Activated CD4-positive, alpha-beta T cell treated with anti-CD3 and anti-CD28 coated beads for 48 hours (primary cell): ENCODE data around the gene RAB31.

ENCODE experiments used
- DNase-seq: peaks from one replicate; pipeline ENCODE4 v3.0.0-alpha.2; 2020

RAB31 gene

GRCh38 chr18:9694952-9695495, 13.1 kb upstream of the RAB31 start:
- no peak for DNase-seq

DNA sequence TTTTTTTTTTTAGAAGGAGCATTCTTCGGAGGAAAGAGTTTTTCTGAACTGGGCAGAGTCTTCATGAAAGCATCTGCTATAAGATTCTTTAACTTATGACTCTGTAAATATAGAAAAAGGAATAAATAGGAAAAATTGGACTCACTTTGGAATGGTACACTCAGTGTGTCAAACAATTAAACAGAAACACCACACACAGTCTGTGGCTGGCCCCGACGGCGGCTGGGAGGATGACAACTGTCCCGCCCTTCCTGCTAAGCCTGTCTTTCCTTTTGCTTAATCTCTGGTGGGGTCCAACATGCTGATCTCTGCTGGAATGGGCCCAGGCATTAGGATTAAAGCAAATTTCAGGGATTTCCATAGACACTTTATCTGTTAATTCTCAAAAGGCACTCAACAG, 12.5 kb upstream of the RAB31 start:
- DNase-seq: no peak

DNA sequence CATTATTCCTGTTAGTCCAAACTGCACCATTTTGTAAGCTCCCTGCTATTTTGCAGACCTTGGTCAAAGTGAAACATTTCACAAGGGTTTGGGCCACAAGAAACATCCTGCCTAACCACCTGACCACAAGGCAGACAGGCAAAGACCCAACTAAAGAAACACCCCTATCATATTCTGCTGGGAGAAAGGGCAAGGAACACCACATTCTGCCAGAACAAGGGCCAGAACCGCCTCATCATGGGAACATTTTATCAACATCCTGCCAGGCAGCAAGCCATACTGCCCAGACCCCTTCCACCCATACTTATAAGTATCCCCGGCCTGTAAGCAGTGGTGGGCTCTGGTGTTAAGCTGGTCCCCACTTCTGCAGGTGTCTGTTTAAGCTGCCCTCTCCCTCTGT, 12.0 kb upstream of the RAB31 start:
- DNase-seq: no peak

- DNase-seq: no peak
Observed at GRCh38 chr18:9696701-9697100, 11.4 kb upstream of the RAB31 start.

GRCh38 chr18:9697121-9697520, 11.0 kb upstream of the RAB31 start:
- no peak for DNase-seq

- no peak for DNase-seq
Observed at GRCh38 chr18:9698497-9698896, 9.6 kb upstream of the RAB31 start.

DNA sequence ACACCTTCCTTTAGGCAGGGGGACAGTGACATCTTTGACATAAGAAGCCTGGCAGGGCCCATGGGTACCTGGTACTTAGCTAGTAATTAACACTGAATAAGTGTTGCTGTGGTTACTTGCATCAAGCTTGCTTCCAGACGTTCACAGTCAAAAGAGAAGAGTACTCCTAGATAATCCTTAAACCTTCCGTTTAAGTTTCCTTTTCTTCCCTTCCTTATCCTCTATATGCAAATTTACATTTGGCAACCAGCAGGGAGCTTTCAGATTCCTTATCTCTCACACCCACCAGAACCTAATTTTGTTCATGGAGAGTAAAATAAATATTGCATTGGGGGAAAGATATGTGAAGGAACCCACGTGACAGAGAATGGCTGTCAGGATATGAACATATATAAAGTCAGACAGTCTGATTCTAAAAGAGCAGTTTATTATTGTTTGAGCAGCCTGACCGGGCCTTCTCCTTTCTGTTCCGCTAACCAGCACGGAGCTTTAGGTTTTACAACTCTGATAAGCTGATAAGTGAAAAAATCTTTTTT, 7.8 kb upstream of the RAB31 start:
- no peak for DNase-seq

DNA sequence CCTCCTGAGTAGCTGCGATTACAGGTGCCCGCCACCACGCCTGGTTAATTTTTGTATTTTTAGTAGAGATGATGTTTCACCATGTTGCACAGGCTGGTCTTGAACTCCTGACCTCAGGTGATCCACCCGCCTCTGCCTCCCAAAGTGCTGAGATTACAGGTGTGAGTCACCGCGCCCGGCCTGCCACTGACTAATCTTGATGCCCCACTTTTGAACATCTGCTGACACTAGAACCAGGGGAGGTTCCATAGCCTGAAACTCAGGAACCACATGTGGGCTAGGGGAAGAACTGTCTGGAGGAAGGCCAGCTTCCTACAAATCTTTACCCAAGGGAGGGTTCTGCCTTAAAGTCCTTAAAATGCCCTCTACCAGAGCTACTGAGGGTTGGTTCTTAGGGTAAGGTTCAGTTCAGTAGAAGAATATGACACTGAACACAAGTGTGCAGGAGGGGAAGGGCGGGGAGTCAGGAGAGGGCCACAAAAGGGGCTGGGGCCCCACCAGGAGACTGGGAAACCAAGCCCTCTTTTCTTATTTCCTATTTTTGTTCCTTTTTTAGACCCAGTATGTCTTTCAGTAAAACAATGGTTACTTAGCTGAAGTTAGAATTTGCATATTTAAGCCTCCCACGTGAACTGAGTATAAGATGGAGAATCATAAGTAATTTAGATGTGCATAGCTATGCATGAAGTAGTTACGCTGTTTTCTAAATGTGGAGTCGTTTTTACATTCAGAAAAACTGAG, 6.3 kb upstream of the RAB31 start:
- peak; percentile 50 for DNase-seq

DNA sequence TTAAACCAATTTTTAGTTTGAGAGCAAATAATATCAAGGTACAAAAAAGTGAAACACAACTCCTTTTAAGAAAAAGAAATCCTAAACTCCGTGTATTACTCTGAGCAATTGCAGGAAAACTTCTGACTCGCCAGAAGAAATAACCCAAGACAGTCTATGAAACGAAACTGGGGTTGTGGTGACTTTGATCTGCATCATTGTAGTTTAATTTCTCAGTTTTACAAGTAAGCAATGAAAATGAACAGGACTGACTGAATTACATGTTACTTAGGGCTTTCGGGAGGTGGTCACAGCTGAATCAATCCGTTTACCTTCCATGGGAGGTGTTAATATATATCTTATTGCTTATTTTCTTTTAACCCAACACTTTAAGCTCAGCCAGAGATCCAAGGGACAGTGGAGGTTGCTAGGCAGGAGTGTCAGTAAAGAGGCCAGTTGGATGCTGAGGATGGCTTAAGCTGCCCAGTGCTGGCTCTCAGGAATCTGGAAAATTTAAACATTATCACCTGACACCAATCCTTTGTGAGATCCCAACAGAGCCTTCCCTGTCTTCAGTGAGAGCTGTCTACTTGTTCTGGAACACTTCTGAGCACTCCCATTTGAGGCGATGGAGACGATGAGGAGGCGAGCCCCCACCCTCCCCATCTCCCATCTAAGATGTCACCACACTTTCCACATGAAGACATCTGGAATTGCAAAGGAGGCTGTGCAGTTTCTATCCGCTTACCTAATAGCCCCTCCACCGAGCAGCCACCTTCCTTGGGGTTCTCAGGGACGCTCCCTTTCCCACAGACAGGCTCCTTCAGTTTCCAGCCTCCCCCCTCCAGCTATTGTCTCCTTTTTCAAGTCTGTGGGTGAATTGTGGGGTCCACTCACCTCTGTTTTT, 3.6 kb upstream of the RAB31 start:
- DNase-seq: no peak

DNA sequence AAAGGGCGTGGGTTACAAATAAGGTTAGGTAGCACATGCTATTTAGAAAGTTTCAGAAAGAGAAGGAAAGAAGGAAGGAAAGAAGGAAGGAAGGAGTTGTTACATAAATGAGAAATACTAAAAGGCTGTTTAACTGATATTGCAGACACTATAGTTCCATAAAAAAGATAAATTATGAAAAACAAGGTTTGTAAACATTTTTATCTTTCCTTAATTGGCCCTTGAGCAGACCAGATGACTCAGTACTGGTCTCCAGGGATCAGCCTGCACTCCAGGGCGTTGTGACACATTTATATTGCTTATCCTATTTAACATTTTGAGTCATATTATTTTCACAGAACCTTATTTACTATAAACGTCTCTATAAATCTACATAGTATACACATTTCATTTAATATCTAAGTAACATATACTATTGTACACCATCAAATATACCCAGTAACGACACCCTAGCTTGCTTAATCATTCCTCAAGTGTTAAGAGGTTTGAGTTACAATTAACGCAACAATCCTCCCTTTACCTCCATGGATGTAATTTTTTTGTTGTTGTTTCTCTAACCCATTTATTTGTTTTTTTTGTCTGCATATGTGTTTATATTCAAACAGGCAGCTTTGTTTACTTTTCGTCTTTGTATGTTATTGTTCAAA, 2.8 kb upstream of the RAB31 start:
- no peak for DNase-seq

GRCh38 chr18:9706081-9706935, 1.8 kb upstream of the RAB31 start:
- DNase-seq: no peak

DNA sequence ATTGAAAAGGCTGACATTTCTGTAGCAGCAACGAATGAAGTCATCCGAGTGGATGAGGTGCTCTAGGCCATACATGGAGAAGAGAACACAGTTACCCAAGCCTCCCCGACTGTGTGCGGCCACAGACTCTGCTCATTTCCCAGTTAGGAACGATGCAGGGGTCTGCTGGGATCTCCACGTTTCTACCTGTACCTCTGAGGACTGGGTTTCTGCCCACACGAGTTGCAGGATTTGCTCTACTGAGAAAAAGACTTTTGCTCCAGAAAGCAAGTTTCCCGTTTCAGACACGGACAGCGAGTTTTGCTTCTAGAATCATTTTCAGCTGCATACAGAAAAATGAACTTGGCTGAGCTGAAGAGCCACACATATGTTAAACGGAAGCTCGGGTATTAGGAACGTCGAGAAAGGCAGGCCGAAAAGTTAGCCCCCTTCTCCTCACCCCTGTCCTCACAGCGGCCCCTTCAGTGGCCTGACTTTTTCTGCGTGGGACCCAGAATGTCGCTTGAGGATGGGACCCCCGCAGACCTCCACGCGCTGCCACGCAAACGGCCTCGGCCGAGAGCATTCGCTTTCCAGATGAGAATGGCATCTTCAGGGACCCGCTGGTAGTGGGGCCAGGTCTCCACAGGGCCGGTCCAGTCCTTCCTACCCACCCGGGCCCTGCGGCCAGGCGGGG, 582 bp upstream of the RAB31 start:
- DNase-seq: no peak

GRCh38 chr18:9708434-9709303, 568 bp downstream of the RAB31 start:
- peak; percentile 20 for DNase-seq

- no peak for DNase-seq
Observed at GRCh38 chr18:9709304-9709877, 1.3 kb downstream of the RAB31 start.

DNA sequence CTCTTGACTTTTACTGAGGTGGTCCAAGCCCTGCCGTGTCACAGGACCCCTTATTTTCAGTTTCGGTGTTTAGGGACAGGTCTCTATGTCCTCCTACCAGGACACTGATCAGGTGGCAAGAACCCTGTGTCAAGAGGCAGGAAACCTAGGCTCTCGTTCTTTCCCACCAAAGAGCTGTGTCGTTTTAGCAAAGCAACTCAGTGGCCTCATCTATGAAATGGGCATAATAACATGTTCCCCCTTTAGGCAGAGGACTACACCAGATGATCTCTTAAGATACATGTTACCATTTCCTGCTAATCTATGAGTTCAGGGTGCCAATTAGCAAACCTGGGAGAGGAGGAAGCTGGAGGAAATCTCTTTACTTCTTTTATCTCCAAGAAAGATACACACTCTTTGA, 1.9 kb downstream of the RAB31 start:
- DNase-seq: no peak

GRCh38 chr18:9711361-9712129, 3.4 kb downstream of the RAB31 start:
- no peak for DNase-seq

DNA sequence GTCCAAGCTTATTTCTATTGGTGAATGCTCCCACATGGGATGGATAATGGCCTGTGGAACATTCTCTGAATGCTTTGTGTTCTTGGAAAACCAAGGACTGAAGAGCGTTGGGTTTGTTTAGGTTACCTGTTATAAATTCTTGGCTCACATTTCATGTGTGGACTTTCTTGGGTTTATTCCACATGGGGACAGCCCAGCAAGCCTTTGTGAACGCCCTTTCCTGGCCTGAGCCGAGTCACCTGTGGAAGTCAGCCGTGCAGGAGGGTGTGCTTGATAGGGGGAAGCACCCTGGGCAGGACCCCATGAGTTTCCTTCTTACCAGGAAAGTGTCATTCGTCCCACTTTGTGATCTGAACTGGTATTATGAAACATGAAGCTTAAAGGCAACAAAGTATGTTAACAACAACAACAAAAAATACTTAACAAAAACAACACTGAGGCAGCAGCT, 4.1 kb downstream of the RAB31 start:
- no peak for DNase-seq

- DNase-seq: no peak
Observed at GRCh38 chr18:9712611-9713010, 4.5 kb downstream of the RAB31 start.
